ENCODE results near the gene SLC30A7. TPM values are rescaled to one million over a fixed set of nuclear protein-coding genes. Genes with fewer than 3 reads are reported as not detected.

SLC30A7 gene
- total and polyA plus RNA-seq, 3 donors from 2014 or later: 7.1 to 14.7 (median 14.1) TPM

DNA sequence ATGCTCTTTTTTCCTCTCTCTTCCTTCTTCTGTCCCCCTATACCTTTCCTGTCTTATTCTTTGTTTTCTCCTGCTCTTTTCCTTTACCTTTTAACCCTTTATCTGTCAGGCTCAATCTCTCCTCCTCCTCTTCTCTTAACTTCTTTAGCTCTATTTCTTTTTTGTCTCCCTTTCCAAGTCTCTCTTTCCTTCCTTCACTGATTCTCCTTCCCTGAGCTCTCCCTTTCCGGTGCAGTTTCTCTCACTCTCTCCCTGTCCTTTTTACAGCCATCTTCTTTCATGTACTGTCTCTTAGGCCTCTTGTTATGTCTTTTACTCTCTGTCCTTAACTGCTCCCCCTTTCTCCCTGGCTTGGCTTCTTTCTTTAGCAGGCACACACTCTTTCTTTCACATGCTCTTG lies 12.0 kb downstream of the SLC30A7 start:
- Histone ChIP-seq H3K36me3 (ENCODE audit: low read depth, missing control alignments) (no peaks in the 10 kb centered on the region), H3K27ac (no peak overlapping the region), H3K4me1 (no peaks in the 10 kb centered on the region), H3K27me3 (no peaks in the 10 kb centered on the region), H3K9me3 (no peaks in the 10 kb centered on the region), H3K4me3 (no peak overlapping the region)
- no peak for DNase-seq
- 93 to 100% methylated on average over 1 of the region's 1 CpG for WGBS, 2 donors
- no peak for TF ChIP-seq POLR2A (IDR thresholded peaks at IDR 0.05)
- TF ChIP-seq, protein P1, sequence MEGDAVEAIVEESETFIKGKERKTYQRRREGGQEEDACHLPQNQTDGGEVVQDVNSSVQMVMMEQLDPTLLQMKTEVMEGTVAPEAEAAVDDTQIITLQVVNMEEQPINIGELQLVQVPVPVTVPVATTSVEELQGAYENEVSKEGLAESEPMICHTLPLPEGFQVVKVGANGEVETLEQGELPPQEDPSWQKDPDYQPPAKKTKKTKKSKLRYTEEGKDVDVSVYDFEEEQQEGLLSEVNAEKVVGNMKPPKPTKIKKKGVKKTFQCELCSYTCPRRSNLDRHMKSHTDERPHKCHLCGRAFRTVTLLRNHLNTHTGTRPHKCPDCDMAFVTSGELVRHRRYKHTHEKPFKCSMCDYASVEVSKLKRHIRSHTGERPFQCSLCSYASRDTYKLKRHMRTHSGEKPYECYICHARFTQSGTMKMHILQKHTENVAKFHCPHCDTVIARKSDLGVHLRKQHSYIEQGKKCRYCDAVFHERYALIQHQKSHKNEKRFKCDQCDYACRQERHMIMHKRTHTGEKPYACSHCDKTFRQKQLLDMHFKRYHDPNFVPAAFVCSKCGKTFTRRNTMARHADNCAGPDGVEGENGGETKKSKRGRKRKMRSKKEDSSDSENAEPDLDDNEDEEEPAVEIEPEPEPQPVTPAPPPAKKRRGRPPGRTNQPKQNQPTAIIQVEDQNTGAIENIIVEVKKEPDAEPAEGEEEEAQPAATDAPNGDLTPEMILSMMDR (IDR thresholded peaks at IDR 0.05): no peak
- intact Hi-C loops (cut with DNase I; ENCODE audit: low total_unique reads): no loop called here

DNA sequence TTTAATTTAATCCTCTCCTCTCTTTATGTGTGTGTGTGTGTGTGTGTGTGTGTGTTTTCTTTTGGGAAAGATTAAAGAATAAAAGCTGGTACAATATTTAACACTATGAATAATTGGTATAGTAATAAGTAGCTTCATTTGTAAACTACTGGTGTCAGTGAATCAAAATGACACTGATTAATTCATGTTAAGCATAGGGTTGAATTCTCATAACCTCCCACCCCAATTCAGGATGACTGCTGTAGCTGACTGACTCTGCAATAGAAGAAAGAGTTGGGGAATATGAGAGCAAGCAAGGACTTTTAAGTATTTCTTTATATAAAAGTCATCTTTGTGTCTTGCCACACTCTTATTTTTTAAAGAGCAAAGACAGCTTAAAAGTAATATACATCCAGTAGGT lies 13.1 kb downstream of the SLC30A7 start:
- no peaks in the 10 kb centered on the region for H3K27me3 ChIP-seq
- TF ChIP-seq, protein P1 (IDR thresholded peaks at IDR 0.05): no peak
- no peak for TF ChIP-seq POLR2A (IDR thresholded peaks at IDR 0.05)
- no peak for DNase-seq
- intact Hi-C loops (cut with DNase I; ENCODE audit: low total_unique reads): no loop called here
- no peaks in the 10 kb centered on the region for H3K4me1 ChIP-seq
- H3K36me3 ChIP-seq (ENCODE audit: low read depth, missing control alignments): no peaks in the 10 kb centered on the region
- no peak overlapping the region for H3K27ac ChIP-seq
- no peak overlapping the region for H3K4me3 ChIP-seq
- no peaks in the 10 kb centered on the region for H3K9me3 ChIP-seq

DNA sequence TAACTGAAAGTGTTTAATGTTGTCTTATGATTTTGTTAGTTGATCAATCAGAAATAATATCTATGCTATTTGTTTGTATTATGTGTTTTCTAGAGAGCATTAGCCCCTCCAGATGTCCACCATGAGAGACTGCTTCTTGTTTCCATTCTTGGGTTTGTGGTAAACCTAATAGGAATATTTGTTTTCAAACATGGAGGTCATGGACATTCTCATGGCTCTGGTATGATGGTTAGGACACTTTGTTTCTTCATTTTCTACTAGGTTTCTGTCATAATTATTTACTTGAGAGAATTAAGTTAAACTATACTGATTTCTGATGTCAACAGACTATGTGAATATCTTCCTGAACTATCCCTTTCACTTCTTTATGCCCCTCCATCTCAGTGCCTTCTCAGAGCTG lies 16.1 kb downstream of the SLC30A7 start:
- TF ChIP-seq, protein P1 (IDR thresholded peaks at IDR 0.05): no peak
- no peak for TF ChIP-seq POLR2A (IDR thresholded peaks at IDR 0.05)
- intact Hi-C loops (cut with DNase I; ENCODE audit: low total_unique reads): no loop called here
- Histone ChIP-seq H3K27ac (no peak overlapping the region), H3K27me3 (no peaks in the 10 kb centered on the region), H3K4me1 (no peaks in the 10 kb centered on the region), H3K36me3 (ENCODE audit: low read depth, missing control alignments) (no peaks in the 10 kb centered on the region), H3K4me3 (no peak overlapping the region), H3K9me3 (no peaks in the 10 kb centered on the region)
- no peak for DNase-seq

DNA sequence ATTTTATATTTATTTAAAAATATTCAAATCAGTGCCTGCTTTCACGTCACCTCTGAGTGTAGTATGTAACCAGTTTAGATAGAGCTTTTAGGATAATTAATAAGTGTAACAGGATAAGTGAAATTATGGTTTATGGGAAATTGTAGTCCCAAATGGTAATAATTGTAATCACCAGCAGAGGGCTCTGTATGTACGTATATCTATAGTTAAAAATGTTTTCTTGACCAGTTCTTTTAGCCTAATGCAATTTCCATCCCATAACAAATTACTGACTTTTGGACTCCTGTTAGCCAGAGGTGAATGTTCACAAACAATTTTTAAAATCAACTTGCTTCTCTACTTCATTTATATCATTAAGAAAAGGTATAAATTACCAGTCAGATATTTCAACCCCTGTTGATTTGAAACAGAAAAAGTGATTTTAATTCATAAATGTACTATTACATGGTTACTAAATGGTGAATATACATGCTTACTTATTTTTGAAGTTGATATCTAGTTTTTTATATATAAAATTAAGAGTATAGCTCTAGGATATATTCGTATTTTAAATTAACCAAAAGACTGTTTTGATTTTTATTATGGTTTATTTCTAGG lies 25.3 kb downstream of the SLC30A7 start:
- 50 to 57% methylated on average over 3 of the region's 3 CpGs for whole genome bisulfite sequencing, 2 donors
- no peaks in the 10 kb centered on the region for H3K9me3 ChIP-seq
- TF ChIP-seq POLR2A (IDR thresholded peaks at IDR 0.05): no peak
- TF ChIP-seq, protein P1 (IDR thresholded peaks at IDR 0.05): peak; percentile 41 to 77 (median 51)
- intact Hi-C loops (cut with DNase I; ENCODE audit: low total_unique reads): loop anchor here (5.0 kb wide), 1 partner anchor 366 kb away; no protein-coding TSS in a partner anchor
- no peak overlapping the region for H3K4me3 ChIP-seq
- H3K36me3 ChIP-seq (ENCODE audit: low read depth, missing control alignments): no peaks in the 10 kb centered on the region
- H3K4me1 ChIP-seq: no peaks in the 10 kb centered on the region
- DNase-seq: no peak
- no peaks in the 10 kb centered on the region for H3K27me3 ChIP-seq
- no peak overlapping the region for H3K27ac ChIP-seq

DNA sequence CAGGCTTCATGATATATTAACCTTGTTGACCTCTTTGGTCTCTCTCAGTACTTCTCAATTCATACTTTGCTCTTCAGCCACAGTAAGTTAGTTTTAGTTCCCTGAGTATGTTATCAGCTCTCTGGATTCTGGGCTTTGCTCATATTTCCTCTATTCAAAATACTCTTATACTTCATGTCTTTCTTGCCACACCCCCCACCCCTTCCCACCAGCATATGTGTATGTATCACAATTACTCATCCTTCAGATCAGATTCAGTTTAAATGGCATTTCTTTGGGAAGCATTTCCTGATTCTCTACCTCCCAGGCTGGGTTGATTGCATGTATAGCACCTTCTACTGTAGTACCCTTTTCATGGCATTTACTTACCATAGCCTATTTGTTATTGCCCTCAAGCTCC lies 28.3 kb downstream of the SLC30A7 start:
- H3K27ac ChIP-seq: no peak overlapping the region
- no peaks in the 10 kb centered on the region for H3K27me3 ChIP-seq
- no peaks in the 10 kb centered on the region for H3K36me3 ChIP-seq (ENCODE audit: low read depth, missing control alignments)
- TF ChIP-seq POLR2A (IDR thresholded peaks at IDR 0.05): no peak
- TF ChIP-seq, protein P1 (IDR thresholded peaks at IDR 0.05): no peak
- DNase-seq: no peak
- intact Hi-C loops (cut with DNase I; ENCODE audit: low total_unique reads): loop anchor here (5.0 kb wide), 1 partner anchor 363 kb away; no protein-coding TSS in a partner anchor
- no peaks in the 10 kb centered on the region for H3K9me3 ChIP-seq
- no peaks in the 10 kb centered on the region for H3K4me1 ChIP-seq
- no peak overlapping the region for H3K4me3 ChIP-seq

All from testis (tissue), 3 donors.